ENCODE measurements around the gene SAMD10. TPM values are rescaled to one million over a fixed set of nuclear protein-coding genes. Genes with fewer than 3 reads are reported as not detected.

The SAMD10 gene
- total RNA-seq: 10 to 100 TPM; 23.7 to 24.5 TPM

DNA sequence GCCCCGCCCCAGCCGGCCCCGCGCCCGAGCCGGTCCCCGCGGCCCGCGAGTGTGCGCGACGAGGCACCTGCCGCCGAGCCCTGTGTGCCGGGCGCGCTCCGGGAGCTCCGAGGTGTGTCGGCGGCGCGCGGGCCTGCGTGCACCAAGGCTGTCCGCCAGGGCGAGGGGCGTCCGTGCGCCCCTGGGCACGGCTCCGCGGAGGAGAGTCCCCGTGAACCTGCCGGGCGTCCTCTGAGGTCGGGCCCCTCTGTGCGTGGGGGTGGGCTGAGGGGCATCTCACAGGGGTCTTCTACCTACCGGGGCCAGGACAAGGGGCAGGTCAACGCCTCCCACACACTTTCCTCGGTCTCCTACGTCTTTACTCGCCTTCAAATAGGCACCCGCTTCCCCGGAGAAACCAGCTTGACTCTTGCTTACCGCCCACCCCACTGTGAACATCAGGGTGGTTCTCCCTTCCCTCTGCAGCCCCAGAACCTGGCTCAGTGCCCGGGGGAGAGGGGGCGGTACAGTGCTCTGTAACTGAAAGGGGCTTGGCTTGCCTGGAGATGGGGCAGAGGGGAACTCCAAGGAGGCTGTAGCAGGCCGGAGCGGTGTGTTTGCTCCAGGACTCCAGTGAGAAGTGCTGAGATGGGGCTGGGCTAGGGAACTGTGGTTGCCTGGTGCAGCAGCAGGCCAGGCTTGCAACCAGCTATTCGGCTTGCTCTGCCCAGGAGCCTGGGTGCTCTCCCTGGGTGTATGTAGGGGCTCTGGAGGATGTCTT lies at the start of gene SAMD10:
SAMD10 (minus strand) TSS at position 86 of the 760 bp plus-strand sequence. CDS start 175 bp downstream, outside the sequence.
- Mint-ChIP-seq H3K4me3 (peak within 1 kb of the TSS; percentile 84), H3K36me3 (peaks cover 35% of the 10 kb centered on the region), H3K27me3 (no peaks in the 10 kb centered on the region), H3K27ac (peak within 1 kb of the TSS; percentile 96), H3K4me1 (ENCODE audit: low read depth) (peaks cover 62% of the 10 kb centered on the region), H3K9me3 (no peaks in the 10 kb centered on the region)
- ChIA-PET POLR2A (interaction anchor here (0.5 to 2.3 kb wide), 13 partner anchors 11 to 1858 kb away, joined by 3 to 15 read pairs (median 3); partner anchors contain the start of genes DIDO1, LSM14B, TPD52L2 and UCKL1), CTCF (interaction anchor here (0.8 to 2.5 kb wide), 21 partner anchors 11 to 442 kb away, joined by 3 to 59 read pairs (median 5); partner anchors contain the start of genes OPRL1, PTK6, RGS19 and TCEA2)
- peak; percentile 93 for DNase-seq
- intact Hi-C loops (cut with micrococcal nuclease): loop anchor here (1.0 to 10.0 kb wide), 7 partner anchors 59 to 442 kb away; partner anchors contain the start of genes LIME1, PTK6, SLC2A4RG and TPD52L2

DNA sequence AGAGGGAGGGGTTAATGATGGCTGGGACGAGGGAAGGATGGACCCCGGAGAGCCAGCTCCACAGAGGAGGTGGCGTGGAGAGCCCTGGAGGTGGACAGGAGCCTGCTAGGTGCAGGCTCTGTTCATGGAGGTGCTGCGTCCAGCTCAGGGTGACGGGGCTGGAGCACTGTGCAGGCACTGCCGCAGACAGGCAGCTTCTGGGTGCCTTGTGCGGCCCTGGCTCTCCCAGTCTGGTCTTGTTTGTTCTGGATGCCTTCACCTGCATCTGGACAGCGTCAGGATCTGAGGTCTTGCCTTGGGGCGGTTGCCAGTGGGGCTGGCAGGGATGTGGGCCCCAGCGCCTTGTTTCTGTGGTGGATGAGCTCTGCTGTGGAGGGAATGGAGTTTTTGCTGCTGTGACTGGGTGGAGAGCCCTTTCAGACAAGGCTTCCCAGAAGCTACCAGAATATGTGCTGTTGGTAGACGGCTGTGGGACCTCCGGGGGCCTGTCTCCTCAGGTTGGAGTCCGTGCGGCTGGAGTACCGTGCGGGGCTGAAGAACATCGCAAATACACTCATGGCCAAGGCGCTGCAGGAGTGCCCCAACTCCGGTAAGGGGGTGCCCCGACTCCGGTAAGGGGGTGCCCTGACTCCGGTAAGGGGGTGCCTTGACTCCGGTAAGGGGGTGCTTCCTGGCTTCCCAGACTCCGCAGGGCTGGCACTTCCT lies 48.7 kb upstream of the SAMD10 start:
- CTCF ChIA-PET: interaction anchor here (1.2 kb wide), 1 partner anchor 10 kb away, joined by 3 read pairs; no protein-coding TSS in a partner anchor
- no peaks in the 10 kb centered on the region for H3K4me1 Mint-ChIP-seq (ENCODE audit: low read depth)
- H3K27ac Mint-ChIP-seq: no peak overlapping the region
- intact Hi-C loops (cut with micrococcal nuclease): no loop called here
- peaks cover 50% of the 10 kb centered on the region for H3K36me3 Mint-ChIP-seq
- no peaks in the 10 kb centered on the region for H3K27me3 Mint-ChIP-seq
- no peaks in the 10 kb centered on the region for H3K9me3 Mint-ChIP-seq
- no peak overlapping the region for H3K4me3 Mint-ChIP-seq
- POLR2A ChIA-PET: no interaction called here
- no peak for DNase-seq

DNA sequence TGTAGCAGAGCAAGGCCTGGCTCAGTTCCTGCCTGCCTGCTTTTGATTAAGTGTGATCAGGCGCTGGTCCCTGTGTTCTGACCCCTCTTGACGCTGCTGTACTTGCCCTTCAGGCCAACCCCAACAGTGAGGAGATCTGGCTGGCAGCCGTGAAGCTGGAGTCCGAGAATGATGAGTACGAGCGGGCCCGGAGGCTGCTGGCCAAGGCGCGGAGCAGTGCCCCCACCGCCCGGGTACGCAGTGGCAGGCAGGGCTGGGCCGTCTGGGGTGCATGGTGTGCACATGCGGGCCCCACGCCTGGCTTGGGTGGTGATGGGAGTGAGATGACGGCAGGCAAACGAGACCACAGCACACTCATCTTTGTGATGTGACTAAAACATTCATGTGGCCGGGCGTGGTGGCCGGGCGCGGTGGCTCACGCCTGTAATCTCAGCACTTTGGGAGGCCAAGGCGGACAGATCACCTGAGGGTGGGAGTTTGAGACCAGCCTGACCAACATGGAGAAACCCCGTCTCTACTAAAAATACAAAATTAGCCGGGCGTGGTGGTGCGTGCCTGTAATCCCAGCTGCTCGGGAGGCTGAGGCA lies 46.5 kb upstream of the SAMD10 start:
- Mint-ChIP-seq H3K4me1 (ENCODE audit: low read depth) (no peaks in the 10 kb centered on the region), H3K27ac (no peak overlapping the region), H3K27me3 (no peaks in the 10 kb centered on the region), H3K4me3 (no peak overlapping the region), H3K9me3 (no peaks in the 10 kb centered on the region), H3K36me3 (peaks cover 61% of the 10 kb centered on the region)
- intact Hi-C loops (cut with micrococcal nuclease): no loop called here
- DNase-seq: no peak
- POLR2A ChIA-PET: interaction anchor here (1.6 kb wide), 1 partner anchor 15 kb away, joined by 5 read pairs; no protein-coding TSS in a partner anchor
- CTCF ChIA-PET: interaction anchor here (1.2 kb wide), 1 partner anchor 13 kb away, joined by 6 read pairs; no protein-coding TSS in a partner anchor

DNA sequence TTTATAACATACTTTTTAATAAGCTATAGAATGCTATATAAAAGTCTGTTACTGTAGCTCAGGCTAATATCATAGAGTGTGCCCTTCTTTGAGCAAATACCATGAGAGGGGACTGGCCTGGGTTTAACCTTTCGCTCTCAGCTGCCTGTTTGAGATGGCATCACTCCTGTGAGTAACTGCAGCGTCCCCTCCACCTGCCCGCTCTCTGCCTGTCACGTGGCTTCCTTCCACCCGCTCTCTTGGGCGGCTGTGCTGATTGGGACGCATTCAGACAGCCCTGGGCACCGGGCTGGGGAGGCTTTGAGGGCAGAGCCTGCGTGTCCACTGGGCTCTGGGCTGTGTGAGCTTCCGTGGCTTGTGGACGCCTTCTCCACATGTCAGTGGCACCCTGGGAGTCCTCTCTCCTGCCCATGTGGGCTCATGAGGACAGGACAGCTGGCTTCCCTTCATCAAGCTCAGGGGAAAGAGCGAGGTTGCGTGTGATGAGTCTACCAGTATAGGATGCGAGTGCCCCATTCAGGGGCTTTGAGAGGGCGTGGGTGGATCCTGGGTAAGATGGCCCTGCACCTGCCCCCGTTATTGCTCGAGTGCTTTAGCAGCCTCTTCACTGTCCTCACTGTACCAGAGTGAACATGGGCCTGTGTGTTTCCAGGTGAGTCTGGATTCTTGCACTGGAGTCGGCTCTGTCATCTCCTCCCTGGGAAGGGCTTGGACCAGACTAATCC lies 45.8 kb upstream of the SAMD10 start:
- no peak for DNase-seq
- Mint-ChIP-seq H3K4me3 (no peak overlapping the region), H3K4me1 (ENCODE audit: low read depth) (no peaks in the 10 kb centered on the region), H3K27ac (no peak overlapping the region), H3K36me3 (peaks cover 58% of the 10 kb centered on the region), H3K27me3 (no peaks in the 10 kb centered on the region), H3K9me3 (no peaks in the 10 kb centered on the region)
- ChIA-PET CTCF (no interaction called here), POLR2A (no interaction called here)
- intact Hi-C loops (cut with micrococcal nuclease): no loop called here

DNA sequence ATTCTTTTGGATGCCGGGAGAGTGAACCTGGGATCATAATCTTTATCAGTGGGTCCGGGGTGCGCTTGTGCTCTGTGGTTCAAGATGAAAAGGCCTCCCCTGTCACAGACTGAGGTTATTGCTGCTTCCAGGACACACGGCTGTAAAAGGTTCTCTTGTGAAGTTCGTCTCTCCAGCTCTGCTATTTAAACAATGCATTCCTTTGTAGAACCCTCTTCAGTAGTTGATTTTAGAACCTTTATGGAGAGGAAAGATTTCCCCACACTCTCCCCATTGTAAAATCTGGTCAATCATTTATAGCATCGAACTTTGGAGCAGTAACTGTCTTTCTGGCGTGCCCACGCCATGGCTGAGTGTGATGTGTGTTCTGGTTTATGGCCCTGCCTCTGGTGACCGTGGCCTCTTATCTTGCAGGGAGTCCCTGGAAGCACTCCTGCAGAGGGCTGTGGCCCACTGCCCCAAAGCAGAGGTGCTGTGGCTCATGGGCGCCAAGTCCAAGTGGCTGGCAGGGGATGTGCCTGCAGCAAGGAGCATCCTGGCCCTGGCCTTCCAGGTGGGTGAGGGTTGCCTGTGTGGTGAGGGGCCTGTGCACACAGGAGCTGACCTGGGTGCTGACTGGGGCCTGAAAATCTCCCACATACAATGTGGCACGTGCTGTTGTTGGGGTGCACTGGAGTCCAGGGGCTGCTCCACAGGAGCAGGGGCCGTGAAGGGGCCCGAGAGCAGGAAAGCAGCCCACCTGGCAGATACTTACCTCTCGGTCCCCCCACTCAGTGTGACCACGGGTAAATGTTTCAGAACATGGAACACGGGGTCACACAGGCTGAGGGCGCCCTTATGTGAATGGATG lies 44.9 kb upstream of the SAMD10 start:
- intact Hi-C loops (cut with micrococcal nuclease): no loop called here
- DNase-seq: no peak
- no peaks in the 10 kb centered on the region for H3K27me3 Mint-ChIP-seq
- no peaks in the 10 kb centered on the region for H3K9me3 Mint-ChIP-seq
- POLR2A ChIA-PET: no interaction called here
- H3K27ac Mint-ChIP-seq: no peak overlapping the region
- no peaks in the 10 kb centered on the region for H3K4me1 Mint-ChIP-seq (ENCODE audit: low read depth)
- CTCF ChIA-PET: no interaction called here
- peaks cover 56% of the 10 kb centered on the region for H3K36me3 Mint-ChIP-seq
- no peak overlapping the region for H3K4me3 Mint-ChIP-seq

DNA sequence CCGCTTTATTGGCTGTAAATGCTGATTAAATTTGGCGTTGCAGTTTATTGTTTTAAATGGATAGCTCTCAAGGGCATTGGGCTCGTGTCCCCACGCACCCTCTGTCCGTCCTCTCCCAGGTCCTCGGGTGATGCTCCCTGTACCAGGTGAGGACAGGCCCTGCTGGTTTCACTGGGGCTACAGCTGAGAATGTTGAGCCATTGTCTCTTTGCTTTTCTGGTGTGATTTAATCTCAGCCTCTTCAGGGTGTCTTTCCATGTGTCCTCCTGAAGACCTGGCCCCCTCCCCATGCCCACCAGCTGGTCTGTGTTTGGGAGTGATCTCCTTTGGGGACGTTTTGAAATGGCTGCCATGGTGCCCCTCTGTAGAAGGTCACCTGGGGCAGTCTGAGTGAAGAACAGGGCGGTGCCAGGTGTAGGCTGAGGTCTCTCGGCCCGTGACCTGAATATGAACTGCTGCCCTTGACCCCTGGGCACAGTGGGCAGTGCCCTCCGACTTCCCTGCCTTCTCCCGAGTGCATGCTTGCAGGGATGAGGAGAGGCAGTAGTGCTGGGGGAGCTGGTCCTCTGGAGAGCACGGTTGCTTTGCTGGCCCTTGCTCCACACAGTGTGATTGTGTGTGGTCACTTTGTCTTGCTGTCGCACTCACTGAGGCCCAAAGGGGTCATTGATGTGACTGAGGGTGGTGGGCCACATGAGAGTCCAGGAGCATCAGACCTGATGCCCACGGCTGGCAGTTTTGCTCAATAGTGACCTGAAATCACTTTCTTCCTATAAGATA lies 44.1 kb upstream of the SAMD10 start:
- H3K27me3 Mint-ChIP-seq: no peaks in the 10 kb centered on the region
- H3K9me3 Mint-ChIP-seq: no peaks in the 10 kb centered on the region
- CTCF ChIA-PET: no interaction called here
- POLR2A ChIA-PET: no interaction called here
- no peak for DNase-seq
- no peak overlapping the region for H3K4me3 Mint-ChIP-seq
- intact Hi-C loops (cut with micrococcal nuclease): no loop called here
- H3K27ac Mint-ChIP-seq: no peak overlapping the region
- no peaks in the 10 kb centered on the region for H3K4me1 Mint-ChIP-seq (ENCODE audit: low read depth)
- peaks cover 58% of the 10 kb centered on the region for H3K36me3 Mint-ChIP-seq

DNA sequence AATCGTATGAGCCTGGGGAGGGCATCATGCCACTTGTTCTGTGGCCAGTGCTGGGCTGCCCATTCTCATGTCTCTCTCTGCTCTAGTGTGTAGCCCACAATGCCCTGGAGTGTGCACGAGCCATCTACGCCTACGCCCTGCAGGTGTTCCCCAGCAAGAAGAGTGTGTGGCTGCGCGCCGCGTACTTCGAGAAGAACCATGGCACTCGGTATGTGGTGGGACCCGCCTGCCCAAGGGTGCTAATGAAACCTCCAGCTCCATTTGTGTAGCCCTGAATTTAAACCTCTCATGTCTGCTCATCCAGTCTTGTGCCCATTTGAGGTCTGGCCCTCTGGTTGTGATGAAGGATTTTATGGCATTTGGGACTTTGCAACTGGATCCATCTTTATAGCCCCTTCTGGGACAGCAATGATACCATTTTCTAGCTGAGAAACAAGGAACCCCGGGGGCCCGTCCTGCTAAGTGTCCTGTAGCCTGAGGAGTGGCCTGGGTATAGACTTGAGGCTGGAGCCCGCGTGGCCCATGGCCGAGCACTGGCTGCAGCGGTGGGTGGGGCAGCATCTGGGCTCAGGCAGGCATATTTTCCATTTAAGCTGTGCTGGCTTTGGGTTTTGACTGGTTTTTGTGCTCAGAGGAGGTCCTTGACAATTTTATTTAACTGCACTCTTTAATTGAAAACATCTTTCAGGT lies 43.4 kb upstream of the SAMD10 start:
- no peak for DNase-seq
- Mint-ChIP-seq H3K4me3 (no peak overlapping the region), H3K4me1 (ENCODE audit: low read depth) (no peaks in the 10 kb centered on the region), H3K36me3 (peaks cover 58% of the 10 kb centered on the region), H3K27ac (no peak overlapping the region), H3K9me3 (no peaks in the 10 kb centered on the region), H3K27me3 (no peaks in the 10 kb centered on the region)
- intact Hi-C loops (cut with micrococcal nuclease): no loop called here
- CTCF ChIA-PET: no interaction called here
- POLR2A ChIA-PET: no interaction called here

DNA sequence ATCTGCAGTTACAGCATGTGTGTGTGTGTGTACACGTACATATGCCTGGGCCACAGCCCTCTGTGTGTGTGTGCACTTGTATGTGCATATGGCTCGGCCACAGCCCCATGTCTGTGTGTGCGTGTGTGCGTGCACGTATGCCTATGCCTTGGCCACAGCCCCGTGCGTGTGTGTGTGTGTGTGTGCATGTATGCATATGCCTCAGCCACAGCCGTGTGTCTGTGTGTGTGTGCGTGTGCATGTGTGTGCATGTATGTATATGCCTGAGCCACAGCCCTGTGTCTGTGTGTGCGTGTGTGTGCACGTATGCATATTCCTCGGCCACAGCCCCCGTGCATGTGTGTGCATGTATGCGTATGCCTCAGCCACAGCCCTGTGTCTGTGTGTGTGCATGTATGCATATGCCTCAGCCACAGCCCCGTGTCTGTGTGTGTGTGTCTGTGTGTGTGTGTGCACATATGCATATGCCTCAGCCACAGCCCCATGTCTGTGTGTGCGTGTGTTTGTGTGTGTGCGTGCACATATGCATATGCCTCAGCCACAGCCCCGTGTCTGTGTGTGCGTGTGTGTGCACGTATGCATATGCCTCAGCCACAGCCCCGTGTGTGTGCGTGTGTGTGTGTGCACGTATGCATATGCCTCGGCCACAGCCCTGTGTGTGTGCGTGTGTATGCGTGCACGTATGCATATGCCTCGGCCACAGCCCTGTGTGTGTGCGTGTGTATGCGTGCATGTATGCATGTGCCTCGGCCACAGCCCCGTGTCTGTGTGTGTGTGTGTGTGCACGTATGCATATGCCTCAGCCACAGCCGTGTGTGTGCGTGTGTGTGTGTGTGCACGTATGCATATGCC lies 41.9 kb upstream of the SAMD10 start:
- CTCF ChIA-PET: no interaction called here
- intact Hi-C loops (cut with micrococcal nuclease): no loop called here
- H3K36me3 Mint-ChIP-seq: peaks cover 55% of the 10 kb centered on the region
- no peak overlapping the region for H3K4me3 Mint-ChIP-seq
- no peak for DNase-seq
- H3K27me3 Mint-ChIP-seq: no peaks in the 10 kb centered on the region
- POLR2A ChIA-PET: no interaction called here
- no peaks in the 10 kb centered on the region for H3K4me1 Mint-ChIP-seq (ENCODE audit: low read depth)
- H3K9me3 Mint-ChIP-seq: no peaks in the 10 kb centered on the region
- no peak overlapping the region for H3K27ac Mint-ChIP-seq

DNA sequence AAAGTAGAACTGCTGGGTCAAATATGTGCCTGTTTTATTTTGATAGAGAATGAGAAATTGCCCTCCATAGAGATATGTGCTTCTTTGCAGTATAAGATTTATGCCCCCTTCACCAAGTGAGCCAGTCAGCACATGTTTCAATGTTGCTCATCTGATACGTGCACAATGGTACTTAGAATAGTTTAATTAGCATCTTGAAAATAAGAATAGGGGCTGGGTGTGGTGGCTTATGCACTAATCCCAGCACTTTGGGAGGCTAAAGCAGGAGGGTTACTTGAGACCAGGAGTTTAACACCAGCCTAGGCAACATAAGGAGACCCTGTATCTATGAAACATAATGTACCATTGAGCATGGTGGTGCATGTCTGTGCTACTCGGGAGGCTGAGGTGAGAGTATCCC lies 36.2 kb upstream of the SAMD10 start:
- POLR2A ChIA-PET: no interaction called here
- Mint-ChIP-seq H3K27ac (no peak overlapping the region), H3K4me1 (ENCODE audit: low read depth) (peaks cover 17% of the 10 kb centered on the region), H3K27me3 (no peaks in the 10 kb centered on the region), H3K36me3 (peaks cover 51% of the 10 kb centered on the region), H3K9me3 (no peaks in the 10 kb centered on the region), H3K4me3 (no peak overlapping the region)
- DNase-seq: no peak
- intact Hi-C loops (cut with micrococcal nuclease): no loop called here
- CTCF ChIA-PET: no interaction called here

Data from activated CD4-positive, alpha-beta memory T cell treated with anti-CD3 and anti-CD28 coated beads for 36 hours (primary cell).